K562 (cell line): ENCODE data around the gene CNTN5. TPM values are rescaled to one million over a fixed set of nuclear protein-coding genes. Genes with fewer than 3 reads are reported as not detected.

Experiments used
- ATAC-seq: fragments of 200-7000 bp; cut with Tn5 transposase; 3 replicates; pipeline ENCODE4 v1.9.1; 2020; ENCODE audit warnings: moderate library complexity
- BruUV-seq: library from RNA; stranded (reverse); fragments of 400-500 nt; replicated peaks from 2 replicates; lab custom pipeline; 2021; lab: Mats Ljungman, UMichigan
- CTCF ChIA-PET: fragments of 300-600 bp; formaldehyde crosslinking; extraction: SDS; loops from one replicate; lab custom pipeline; 2021; ENCODE audit warnings: low intra/inter-chr PET ratio; lab: Yijun Ruan, JAX
- POLR2A ChIA-PET: fragments of 300-600, 350-650 bp; sonication (Branson Sonifier 250); formaldehyde crosslinking; extraction: SDS; loops from one replicate; lab custom pipeline; 2021; ENCODE audit warnings: antibody characterized with exemption, inconsistent platforms; lab: Yijun Ruan, JAX
- DNase-seq, 4 experiments: peaks; one replicate each; pipeline versions ENCODE4 v3.0.0 to v3.0.0-alpha.2; 2011 to 2018; ENCODE audit warnings: low spot score in 3 of 4, mixed read lengths in 3 of 4; ENCODE audit errors: extremely low read depth in 1 of 4
- FAIRE-seq: peaks from 2 replicates; lab custom pipeline; 2011; peaks lifted over from hg19 to GRCh38; lab: Jason Lieb, UNC
- H2AFZ ChIP-seq: 2 replicates; pipeline ENCODE4 v1.6.0; 2011; ENCODE audit warnings: low read depth, low read length, control low read depth, inconsistent platforms
- H3K27ac ChIP-seq: fragments of 200-600 bp; 3 replicates; pipeline ENCODE4 v1.8.0; 2011; ENCODE audit warnings: low read depth, mild to moderate bottlenecking, control low read depth, inconsistent platforms, low read length, moderate library complexity, mixed read lengths; ENCODE audit errors: extremely low read depth
- H3K27me3 ChIP-seq, 2 experiments: fragments of 300-600 bp in 1 of 2; 2 replicates in 1 of 2; 3 replicates in 1 of 2; pipeline versions ENCODE4 v1.6.0 to v1.8.0; 2011; ENCODE audit warnings: inconsistent platforms in 2 of 2, low read length in 2 of 2, mild to moderate bottlenecking in 1 of 2, mixed read lengths in 1 of 2, moderate library complexity in 1 of 2; ENCODE audit not compliant: control insufficient read depth in 2 of 2, insufficient read depth in 2 of 2
- H3K36me3 ChIP-seq: fragments of 300-600 bp; 3 replicates; pipeline ENCODE4 v1.8.0; 2011; ENCODE audit warnings: mild to moderate bottlenecking, low read length, inconsistent platforms; ENCODE audit not compliant: control insufficient read depth, insufficient read depth
- H3K4me1 ChIP-seq, 2 experiments: fragments of 200-600 bp in 1 of 2; replicated peaks in 1 of 2; 2 replicates in 1 of 2; 3 replicates in 1 of 2; pipeline versions ENCODE4 v1.5.1 to v1.8.0; 2011; ENCODE audit warnings: inconsistent platforms in 2 of 2, low read length in 2 of 2, mild to moderate bottlenecking in 1 of 2, mixed read lengths in 1 of 2, moderate library complexity in 1 of 2; ENCODE audit not compliant: control insufficient read depth in 2 of 2, insufficient read depth in 2 of 2
- H3K4me2 ChIP-seq: 2 replicates; pipeline ENCODE4 v1.6.1; 2011; ENCODE audit warnings: low read length, control low read depth, inconsistent platforms, mixed read lengths; ENCODE audit not compliant: insufficient read depth
- H3K4me3 ChIP-seq: fragments of 200-600 bp; sonication (generic), shearing (Covaris generic); 2 replicates; pipeline ENCODE4 v1.5.1; 2016; ENCODE audit warnings: control low read depth, inconsistent platforms
- H3K79me2 ChIP-seq: fragments of 200-600 bp; 3 replicates; pipeline ENCODE4 v1.8.0; 2011; ENCODE audit warnings: low read length, inconsistent platforms; ENCODE audit not compliant: control insufficient read depth, insufficient read depth
- H3K9ac ChIP-seq, 2 experiments: 2 replicates each; pipeline versions ENCODE4 v1.6.0 to v1.6.1; 2011; ENCODE audit warnings: low read depth in 2 of 2, low read length in 2 of 2, control low read depth in 1 of 2, inconsistent platforms in 1 of 2, mild to moderate bottlenecking in 1 of 2, mixed read lengths in 1 of 2; ENCODE audit not compliant: insufficient read depth in 1 of 2
- H3K9me1 ChIP-seq: one replicate; pipeline ENCODE4 v1.6.0; 2011; ENCODE audit warnings: inconsistent platforms, mild to moderate bottlenecking, low read length, moderate library complexity; ENCODE audit not compliant: control insufficient read depth, insufficient read depth
- H3K9me3 ChIP-seq: replicated peaks from 2 replicates; pipeline ENCODE4 v1.5.1; 2011; ENCODE audit warnings: low read depth, low read length, inconsistent platforms; ENCODE audit not compliant: control insufficient read depth, insufficient read depth
- H4K20me1 ChIP-seq: replicated peaks from 2 replicates; pipeline ENCODE4 v1.6.1; 2011; ENCODE audit warnings: low read length, inconsistent platforms, mixed read lengths; ENCODE audit not compliant: control insufficient read depth, insufficient read depth
- E2F5 ChIP-seq: sonication (generic); formaldehyde crosslinking; IDR thresholded peaks from 2 replicates; pipeline ENCODE4 v1.8.0; 2022; ENCODE audit warnings: mild to moderate bottlenecking, missing genetic modification reagents
- E4F1 ChIP-seq: fragments of 250-450 bp; sonication (Bioruptor Pico); IDR thresholded peaks from 2 replicates; pipeline ENCODE4 v1.5.0; 2021; ENCODE audit warnings: mild to moderate bottlenecking, borderline replicate concordance
- HINFP ChIP-seq: fragments of 450-650 bp; conservative IDR thresholded peaks from 2 replicates; pipeline ENCODE4 v1.6.1; 2016; ENCODE audit warnings: missing genetic modification characterization, low read depth, mild to moderate bottlenecking, control low read depth, missing compliant biosample characterization
- HNRNPLL ChIP-seq: fragments of 200-400 bp; formaldehyde crosslinking; IDR thresholded peaks from 2 replicates; pipeline ENCODE4 v1.6.1; 2017; ENCODE audit warnings: low read length, low read depth, mild to moderate bottlenecking; ENCODE audit not compliant: poor library complexity, severe bottlenecking
- IFI16 ChIP-seq: fragments of 250-450 bp; sonication (Bioruptor Pico); IDR thresholded peaks from 2 replicates; pipeline ENCODE4 v2.1.2; 2022; ENCODE audit warnings: mild to moderate bottlenecking, inconsistent platforms
- KAT8 ChIP-seq: fragments of 450-650 bp; IDR thresholded peaks from 2 replicates; pipeline ENCODE4 v1.6.1; 2016; ENCODE audit warnings: low read depth, mild to moderate bottlenecking
- KDM1A ChIP-seq, 2 experiments: fragments of 450-650 bp; IDR thresholded peaks; 2 replicates each; pipeline ENCODE4 v1.6.1; 2016; ENCODE audit warnings: mild to moderate bottlenecking in 2 of 2
- KLF6 ChIP-seq: fragments of 250-450 bp; sonication (Bioruptor Pico); IDR thresholded peaks from 2 replicates; pipeline ENCODE4 v1.4.0; 2020; ENCODE audit warnings: mild to moderate bottlenecking, moderate library complexity, borderline replicate concordance
- NFIX ChIP-seq: fragments of 250-450 bp; sonication (Bioruptor Pico); IDR thresholded peaks from 2 replicates; pipeline ENCODE4 v1.4.0; 2020; ENCODE audit warnings: low read depth, mild to moderate bottlenecking, moderate library complexity
- POLR2AphosphoS2 ChIP-seq: IDR thresholded peaks from 2 replicates; pipeline ENCODE4 v1.6.1; 2012; ENCODE audit warnings: low read length, improper control_type of control experiment
- RHOXF2B ChIP-seq: fragments of 250-450 bp; sonication (Bioruptor Pico); conservative IDR thresholded peaks from 2 replicates; pipeline ENCODE4 v1.5.1; 2021
- TCF15 ChIP-seq: fragments of 250-450 bp; sonication (Bioruptor Pico); IDR thresholded peaks from 2 replicates; pipeline ENCODE4 v1.8.0; 2022; ENCODE audit warnings: moderate library complexity, mild to moderate bottlenecking, inconsistent platforms
- YY1 ChIP-seq, 3 experiments: IDR thresholded peaks; 2 replicates each; pipeline ENCODE4 v1.6.1; 2011; ENCODE audit warnings: low read length in 2 of 3, mild to moderate bottlenecking in 2 of 3, moderate library complexity in 2 of 3, borderline replicate concordance in 1 of 3, control low read depth in 1 of 3, low read depth in 1 of 3; ENCODE audit not compliant: insufficient read depth in 3 of 3, insufficient replicate concordance in 2 of 3, control insufficient read depth in 1 of 3, insufficient read length in 1 of 3; ENCODE audit errors: extremely low read depth in 1 of 3
- ZNF253 ChIP-seq: fragments of 250-450 bp; sonication (Bioruptor Pico); conservative IDR thresholded peaks from 2 replicates; pipeline ENCODE4 v1.6.1; 2021; ENCODE audit warnings: mild to moderate bottlenecking
- ZNF280A ChIP-seq: fragments of 450-650 bp; IDR thresholded peaks from 2 replicates; pipeline ENCODE4 v1.6.1; 2018; ENCODE audit warnings: mild to moderate bottlenecking, low read depth; ENCODE audit not compliant: partially characterized antibody
- ZNF644 ChIP-seq: fragments of 200-800 bp; sonication (Bioruptor generic); IDR thresholded peaks from 2 replicates; pipeline ENCODE4 v1.6.1; 2016; ENCODE audit warnings: low read depth, missing genetic modification characterization, missing compliant biosample characterization
- WGBS: fragments of 100-300 bp; shearing (Covaris generic); methylation state at CpG from one replicate; pipeline ENCODE4 v1.1.6; 2016; ENCODE audit warnings: low coverage, mixed read lengths; ENCODE audit not compliant: insufficient coverage; ENCODE audit errors: missing lambda C conversion rate; 5-methylcytosine and 5-hydroxymethylcytosine counted together
- in situ Hi-C: fragments of 300-500 bp; cut with MboI; formaldehyde crosslinking; loops from 4 replicates; pipeline ENCODE4 v1.15.0; 2018; ENCODE audit warnings: inconsistent platforms, mixed read lengths
- intact Hi-C: fragments of 100-400 bp; cut with micrococcal nuclease; formaldehyde crosslinking; loops from 2 replicates; pipeline ENCODE4 v1.14.2; 2022
- polyA plus RNA-seq, 8 experiments: library from polyadenylated mRNA; depleted of rRNA in 4 of 8; stranded (reverse) in 5 of 8; unstranded in 3 of 8; fragments of >200 nt; fragmentation: Nextera tagmentation in 2 of 8; fragmentation: Illumina TruSeq in 1 of 8; extraction: Ambion mirVana in 2 of 8; extraction: Trizol in 1 of 8; gene quantifications; 2 replicates each; pipeline versions ENCODE4 v1.2.1 to v1.2.3, GENCODE V29; 2011 to 2014; ENCODE audit warnings: inconsistent platforms in 1 of 8, missing spikeins in 1 of 8
- total RNA-seq, 7 experiments: library from RNA; depleted of rRNA in 6 of 7; stranded (reverse); fragments of >200 nt in 6 of 7; fragmentation: Illumina TruSeq in 2 of 7; extraction: Trizol in 2 of 7; gene quantifications; 2 replicates each; pipeline versions ENCODE4 v1.2.1 to v1.2.3, GENCODE V29; 2011 to 2021; ENCODE audit warnings: low replicate concordance in 1 of 7

CNTN5 gene
- total and polyA plus RNA-seq, 9 of the 15 experiments (the other 6 are each of a cell fraction or from before 2014, with no cell fraction given), result 0.03 TPM; not detected in 8

GRCh38 chr11:100308202-100308601 lies 1287.5 kb downstream of the CNTN5 start:
- Histone ChIP-seq H3K27ac (no peak overlapping the region), H2AFZ (no peak overlapping the region), H3K4me1 (no peaks in the 10 kb centered on the region), H3K4me3 (no peak overlapping the region), H3K4me2 (no peak overlapping the region), H4K20me1 (no peaks in the 10 kb centered on the region), H3K36me3 (no peaks in the 10 kb centered on the region), H3K79me2 (no peaks in the 10 kb centered on the region), H3K9ac (no peak overlapping the region), H3K27me3 (no peaks in the 10 kb centered on the region), H3K9me1 (no peaks in the 10 kb centered on the region), H3K9me3 (no peaks in the 10 kb centered on the region)
- in situ Hi-C loops, result no loop called here
- ATAC-seq, result no peak
- WGBS, result 0% methylated on average over 2 of the region's 2 CpGs
- ChIA-PET POLR2A (no interaction called here), CTCF (no interaction called here)
- FAIRE-seq, result no peak
- intact Hi-C loops, result no loop called here
- DNase-seq, result no peak
- BruUV-seq, result no TSS peak
- TF ChIP-seq ZNF280A (no peak), YY1 (IDR thresholded peaks at IDR 0.05; ENCODE audit: borderline replicate concordance in 1 of 3, control insufficient read depth in 1 of 3, extremely low read depth in 1 of 3, insufficient read depth in 3 of 3, insufficient read length in 1 of 3, insufficient replicate concordance in 2 of 3, low read depth in 1 of 3, low read length in 2 of 3) (no peak), KLF6 (CRISPR knock-in tag) (no peak), KDM1A (IDR thresholded peaks at IDR 0.05) (no peak), HINFP (no peak), E4F1 (no peak), TCF15 (no peak), ZNF644 (tag) (no peak), RHOXF2B (CRISPR knock-in tag) (no peak), KAT8 (no peak), NFIX (CRISPR knock-in tag) (no peak), HNRNPLL (no peak), ZNF253 (CRISPR knock-in tag) (no peak), POLR2AphosphoS2 (no peak), E2F5 (CRISPR knock-in tag) (no peak), IFI16 (CRISPR knock-in tag) (no peak)
